Esophagus squamous epithelium (tissue), 5 donors: ENCODE data around the gene SLC38A8. TPM values are rescaled to one million over a fixed set of nuclear protein-coding genes. Genes with fewer than 3 reads are reported as not detected.
A peak's percentile ranks its signal among the peaks of the same experiment; 100 is the strongest.

Experiments
- DNase-seq: peaks from one replicate; lab custom pipeline; 2025; lab: John Stamatoyannopoulos, UW
- H3K27ac ChIP-seq, 4 donors: fragments of 200-600 bp; sonication (generic); one replicate each; pipeline ENCODE4 v1.5.1; 2016 to 2019; ENCODE audit warnings: mild to moderate bottlenecking in 1 of 4
- H3K27me3 ChIP-seq, 4 donors: fragments of 200-600 bp; sonication (generic); 1 replicate in 3 of 4; 2 replicates in 1 of 4; pipeline versions ENCODE4 v1.5.1 to v1.6.0; 2017 to 2021; ENCODE audit warnings: antibody characterized with exemption in 1 of 4
- H3K36me3 ChIP-seq, 3 donors: fragments of 200-600 bp; sonication (generic); one replicate each; pipeline ENCODE4 v1.5.1; 2016 to 2019
- H3K4me1 ChIP-seq, 3 donors: fragments of 200-600 bp; sonication (generic); one replicate each; pipeline ENCODE4 v1.5.1; 2017 to 2019
- H3K4me3 ChIP-seq, 4 donors: fragments of 200-600 bp; sonication (generic); 1 replicate in 3 of 4; 2 replicates in 1 of 4; pipeline ENCODE4 v1.5.1; 2016 to 2019; ENCODE audit warnings: mild to moderate bottlenecking in 2 of 4, moderate library complexity in 1 of 4
- H3K9me3 ChIP-seq, 3 donors: fragments of 200-600 bp; sonication (generic); one replicate each; pipeline ENCODE4 v1.5.1; 2016 to 2019
- CTCF ChIP-seq, 6 experiments: fragments of 450-650 bp in 4 of 6; fragments of 200-600 bp in 2 of 6; sonication (generic) in 2 of 6; IDR thresholded peaks; one replicate each; pipeline ENCODE4 v1.5.1; 2016 to 2019; ENCODE audit warnings: antibody characterized with exemption in 6 of 6, mild to moderate bottlenecking in 4 of 6, moderate library complexity in 4 of 6
- POLR2A ChIP-seq, 4 donors: fragments of 450-650 bp; IDR thresholded peaks; one replicate each; pipeline ENCODE4 v1.6.1; 2017; ENCODE audit warnings: antibody characterized with exemption in 4 of 4, mild to moderate bottlenecking in 4 of 4, moderate library complexity in 3 of 4
- WGBS, 2 donors: methylation state at CpG; one replicate each; pipeline ENCODE4 v1.1.5; 2018; 5-methylcytosine and 5-hydroxymethylcytosine counted together
- intact Hi-C: fragments of 100-400 bp; cut with DNase I; formaldehyde crosslinking; loops from one replicate; pipeline ENCODE4 v1.15.0; 2022
- total RNA-seq, 4 donors: library from RNA; depleted of rRNA; stranded (reverse); fragments of >200 nt; gene quantifications; one replicate each; pipeline ENCODE4 v1.1.0, GENCODE V29; 2016
- donor health status: DM: yes; HTN: yes; CAD: no.

The SLC38A8 gene
- total RNA-seq, 4 donors from 2014 or later, result not detected

DNA sequence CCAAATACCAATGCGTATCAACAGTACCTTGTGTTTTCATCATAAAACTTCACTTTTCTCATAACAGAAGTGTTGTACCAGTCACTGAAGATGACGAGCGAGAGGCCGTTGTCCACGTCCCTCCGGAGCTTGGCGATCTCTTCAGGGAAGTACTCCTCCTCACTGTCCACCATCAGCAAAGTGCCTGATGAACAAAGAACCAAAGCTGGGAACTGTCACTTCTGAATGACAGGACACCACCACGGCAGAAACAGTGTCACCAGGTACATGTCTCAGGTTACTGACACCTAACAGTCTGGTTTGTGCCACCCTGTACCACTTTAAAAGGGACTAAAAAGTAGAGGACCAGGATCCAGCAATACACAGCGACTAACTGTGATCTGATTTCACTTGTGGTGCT lies 25.0 kb upstream of the SLC38A8 start:
- no peaks in the 10 kb centered on the region for H3K9me3 ChIP-seq
- peaks cover 15 to 100% (median 47%) of the 10 kb centered on the region in 3 donors for H3K36me3 ChIP-seq
- H3K4me1 ChIP-seq, result peaks cover 0 to 5% (median 0%) of the 10 kb centered on the region in 3 donors
- H3K27me3 ChIP-seq, result no peaks in the 10 kb centered on the region
- H3K27ac ChIP-seq, result no peak overlapping the region
- intact Hi-C loops, result loop anchor here (10.0 kb wide), 1 partner anchor 243 kb away; no protein-coding TSS in a partner anchor
- no peak overlapping the region for H3K4me3 ChIP-seq
- no peak for DNase-seq
- TF ChIP-seq POLR2A (IDR thresholded peaks at IDR 0.05) (no peak), CTCF (IDR thresholded peaks at IDR 0.05) (no peak)
- 90 to 95% methylated on average over 9 of the region's 9 CpGs for WGBS, 2 donors

DNA sequence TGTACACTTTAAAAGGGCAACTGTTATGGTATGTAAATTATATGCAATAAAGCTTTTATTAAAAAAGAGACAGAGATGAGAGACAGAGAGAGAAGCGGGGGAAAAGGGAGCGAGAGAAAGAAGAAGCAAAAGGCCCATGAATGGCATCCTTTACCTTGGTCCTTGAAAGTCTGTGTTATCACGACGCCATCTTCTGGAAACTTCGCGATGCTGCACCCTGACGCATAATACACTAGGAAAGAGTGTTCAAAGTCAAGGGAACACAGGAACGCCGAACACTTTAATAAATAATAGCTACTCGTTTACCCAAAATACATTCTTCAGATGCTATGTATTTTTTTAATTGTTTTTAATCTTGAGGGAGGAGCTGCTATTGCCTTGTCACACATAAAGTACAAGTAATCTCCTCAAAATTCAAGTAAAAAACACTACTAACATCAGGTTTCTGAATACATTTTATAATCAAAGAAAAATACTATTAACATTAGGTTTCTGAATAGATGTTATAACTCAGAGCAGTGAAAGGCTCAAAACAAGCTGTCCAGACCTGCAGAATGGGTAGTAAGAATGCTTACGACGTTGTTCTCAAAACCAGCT lies 23.0 kb upstream of the SLC38A8 start:
- 45 to 51% methylated on average over 12 of the region's 12 CpGs for WGBS, 2 donors
- DNase-seq, result no peak
- Histone ChIP-seq H3K9me3 (no peaks in the 10 kb centered on the region), H3K4me1 (peaks cover 0 to 8% (median 0%) of the 10 kb centered on the region in 3 donors), H3K27ac (no peak overlapping the region), H3K27me3 (no peaks in the 10 kb centered on the region), H3K4me3 (no peak overlapping the region), H3K36me3 (peaks cover 29 to 100% (median 56%) of the 10 kb centered on the region in 3 donors)
- TF ChIP-seq CTCF (IDR thresholded peaks at IDR 0.05) (peak; percentile 31 to 77 (median 56)), POLR2A (IDR thresholded peaks at IDR 0.05) (no peak)
- intact Hi-C loops, result loop anchor here (10.0 kb wide), 1 partner anchor 241 kb away; no protein-coding TSS in a partner anchor

DNA sequence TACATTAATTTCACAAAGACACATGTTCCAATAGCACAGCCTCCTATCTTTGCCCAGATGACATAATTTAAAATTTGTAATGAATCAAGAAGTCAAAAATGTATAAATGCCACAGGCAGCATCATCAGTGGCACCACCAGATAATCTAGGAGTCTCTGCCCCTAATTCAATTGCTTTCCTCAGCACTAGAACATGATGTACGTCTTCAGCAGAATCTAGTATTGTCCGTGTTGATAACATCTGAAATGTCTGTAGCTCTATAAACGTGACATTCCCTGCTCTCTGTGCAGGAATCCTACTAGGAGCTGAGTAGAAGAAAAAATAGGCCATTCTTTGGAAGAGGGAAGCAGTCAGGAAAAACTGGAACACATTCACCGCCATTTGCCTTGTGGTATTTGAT lies 21.4 kb upstream of the SLC38A8 start:
- Histone ChIP-seq H3K27me3 (no peaks in the 10 kb centered on the region), H3K4me3 (no peak overlapping the region), H3K27ac (no peak overlapping the region), H3K9me3 (no peaks in the 10 kb centered on the region), H3K4me1 (peaks cover 0 to 8% (median 0%) of the 10 kb centered on the region in 3 donors), H3K36me3 (peaks cover 30 to 100% (median 59%) of the 10 kb centered on the region in 3 donors)
- no peak for TF ChIP-seq CTCF (IDR thresholded peaks at IDR 0.05)
- no peak for TF ChIP-seq POLR2A (IDR thresholded peaks at IDR 0.05)
- intact Hi-C loops, result loop anchor here (10.0 kb wide), 1 partner anchor 239 kb away; no protein-coding TSS in a partner anchor
- 87 to 93% methylated on average over 4 of the region's 4 CpGs for WGBS, 2 donors
- DNase-seq, result no peak

- peak; percentile 41 to 86 (median 76) for TF ChIP-seq CTCF (IDR thresholded peaks at IDR 0.05)
- TF ChIP-seq POLR2A (IDR thresholded peaks at IDR 0.05), result no peak
- intact Hi-C loops, result loop anchor here (10.0 kb wide), 1 partner anchor 238 kb away; no protein-coding TSS in a partner anchor
- Histone ChIP-seq H3K36me3 (peaks cover 37 to 100% (median 59%) of the 10 kb centered on the region in 3 donors), H3K9me3 (no peaks in the 10 kb centered on the region), H3K4me3 (no peak overlapping the region), H3K27me3 (no peaks in the 10 kb centered on the region), H3K27ac (peak overlapping the region in 1 of 4 donors; percentile 25), H3K4me1 (peaks cover 0 to 8% (median 0%) of the 10 kb centered on the region in 3 donors)
- DNase-seq, result no peak
- WGBS, 2 donors, result 60 to 62% methylated on average over 17 to 25 of the region's 25 CpGs
Observed at GRCh38 chr16:84062734-84063640, 20.4 kb upstream of the SLC38A8 start.
